ENCODE data around the gene SENP2.
"Not testable (repeated sequence)": the region's sequence is repeated elsewhere in the genome, so short reads cannot be mapped to it uniquely, and the experiment has no call there.

Gene SENP2

DNA sequence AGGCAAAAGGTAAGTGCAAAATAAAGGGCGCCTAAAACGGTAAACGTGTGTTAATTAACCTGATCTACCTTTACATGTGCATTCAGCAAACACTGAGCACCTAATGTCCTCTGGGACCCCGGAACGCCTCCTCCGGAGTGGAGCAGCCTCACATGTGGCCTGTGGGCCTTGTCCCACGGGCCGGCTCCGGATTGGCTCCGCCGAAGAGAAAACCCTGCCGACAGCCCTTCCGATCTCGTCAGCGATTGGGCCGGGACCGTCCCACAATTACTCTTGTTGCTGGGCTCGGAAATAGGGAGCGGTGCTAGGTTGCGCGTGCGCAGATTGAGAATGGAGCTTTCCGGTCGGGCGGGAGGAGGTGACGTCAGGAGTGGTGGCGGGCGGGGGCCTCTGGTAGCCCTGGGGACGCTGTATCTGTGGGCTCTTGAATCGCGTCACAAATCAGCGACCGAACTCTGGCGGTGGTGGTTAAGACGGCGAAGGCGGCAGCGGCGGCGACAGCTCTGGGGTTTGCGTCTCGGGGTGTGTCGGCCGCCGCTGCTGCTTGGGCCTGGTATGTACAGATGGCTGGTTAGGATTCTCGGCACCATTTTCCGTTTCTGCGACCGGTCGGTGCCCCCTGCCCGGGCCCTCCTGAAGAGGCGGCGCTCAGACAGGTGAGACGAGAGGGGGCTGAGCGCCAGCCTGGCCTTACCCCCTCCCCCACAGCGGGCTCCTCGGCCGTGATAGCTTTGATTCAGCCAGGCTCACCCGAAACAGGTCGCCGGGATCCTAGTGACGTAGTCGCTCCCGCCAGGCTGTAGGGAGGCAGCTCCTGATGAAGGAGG, at the start of gene SENP2:
Gene SENP2, plus strand, starts transcription at position 437 of the 827 bp plus-strand sequence. Its CDS starts 119 bp downstream, at position 556.
- DNase-seq (ENCODE audit: low read depth) = peak; percentile 96

- DNase-seq (ENCODE audit: low read depth) = no peak
These were observed 48.6 kb upstream of the SENP2 start for GRCh38 chr3:185537369-185537970.

- DNase-seq (ENCODE audit: low read depth) = no peak
These were observed 46.2 kb upstream of the SENP2 start for GRCh38 chr3:185539934-185540333.

DNA sequence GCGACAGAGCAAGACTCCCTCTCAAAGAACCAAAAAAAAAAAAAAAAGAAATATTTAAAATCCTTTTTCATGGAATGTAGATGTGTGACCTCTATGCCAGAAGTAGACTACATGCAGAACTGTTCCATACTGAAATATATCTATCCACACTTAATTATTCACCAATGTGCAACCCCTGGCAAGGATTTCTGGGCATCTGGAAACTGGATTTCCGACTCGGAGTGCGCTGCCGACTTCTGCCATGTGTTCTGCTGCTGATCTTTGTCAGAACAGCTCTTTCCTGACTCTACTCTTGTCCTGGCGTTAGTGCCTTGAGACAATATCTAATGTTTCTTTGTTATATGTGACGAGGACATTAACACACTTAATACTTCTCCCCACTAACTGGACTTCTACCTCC, 45.4 kb upstream of the SENP2 start:
- no peak for DNase-seq (ENCODE audit: low read depth)

- DNase-seq (ENCODE audit: low read depth) = peak; percentile 96
These were observed 37.0 kb upstream of the SENP2 start for GRCh38 chr3:185549122-185549521.

- DNase-seq (ENCODE audit: low read depth) = no peak
These were observed 36.4 kb upstream of the SENP2 start for GRCh38 chr3:185549651-185550111.

- DNase-seq (ENCODE audit: low read depth) = no peak
These were observed 33.7 kb upstream of the SENP2 start, which contains the start of gene LIPH for GRCh38 chr3:185552358-185552877. LIPH (minus strand) TSS chr3:185552588; CDS start chr3:185552471, 117 bp downstream.

DNA sequence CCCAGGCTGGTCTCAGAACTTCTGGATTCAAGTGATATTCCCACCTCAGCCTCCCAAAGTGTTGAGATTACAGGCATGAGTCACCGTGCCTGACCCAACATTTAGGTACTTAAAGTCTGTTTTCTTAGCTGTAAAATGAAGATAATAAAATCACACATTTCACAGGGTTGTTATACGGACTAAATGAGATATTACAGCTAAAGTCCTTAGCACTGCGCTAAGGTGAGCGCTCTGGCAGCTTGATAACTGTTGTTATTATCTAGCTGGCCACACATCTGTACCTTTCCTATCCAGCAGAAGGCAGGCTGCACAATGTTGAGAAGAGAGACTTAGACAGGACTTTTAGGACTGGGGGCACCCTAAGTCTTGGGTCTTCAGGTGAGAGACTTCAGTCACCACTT, 31.0 kb upstream of the SENP2 start:
- DNase-seq (ENCODE audit: low read depth) = no peak

DNA sequence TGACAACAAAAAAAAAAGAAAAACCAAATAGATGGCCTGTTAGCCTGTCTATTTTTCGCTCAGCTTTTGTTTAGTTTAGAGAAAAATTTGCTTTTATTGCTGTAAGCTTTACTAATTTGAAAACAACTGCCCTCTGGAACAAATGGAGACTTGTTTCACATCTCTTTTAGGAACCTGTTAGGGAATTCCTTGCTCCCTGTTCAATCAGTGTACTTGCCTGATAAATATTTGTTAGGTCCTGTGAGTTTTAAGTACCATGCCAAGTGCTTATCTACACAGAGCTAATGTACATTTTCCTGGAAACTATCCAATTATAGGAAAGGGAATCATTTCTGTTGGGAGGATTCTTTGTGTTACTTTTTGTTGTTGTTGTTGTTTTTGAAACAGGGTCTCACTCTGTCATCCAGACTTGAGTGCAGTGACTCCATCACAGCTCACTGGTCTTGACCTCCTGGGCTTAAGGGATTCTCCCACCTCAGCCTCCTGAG, 30.2 kb upstream of the SENP2 start:
- DNase-seq (ENCODE audit: low read depth) = no peak

DNA sequence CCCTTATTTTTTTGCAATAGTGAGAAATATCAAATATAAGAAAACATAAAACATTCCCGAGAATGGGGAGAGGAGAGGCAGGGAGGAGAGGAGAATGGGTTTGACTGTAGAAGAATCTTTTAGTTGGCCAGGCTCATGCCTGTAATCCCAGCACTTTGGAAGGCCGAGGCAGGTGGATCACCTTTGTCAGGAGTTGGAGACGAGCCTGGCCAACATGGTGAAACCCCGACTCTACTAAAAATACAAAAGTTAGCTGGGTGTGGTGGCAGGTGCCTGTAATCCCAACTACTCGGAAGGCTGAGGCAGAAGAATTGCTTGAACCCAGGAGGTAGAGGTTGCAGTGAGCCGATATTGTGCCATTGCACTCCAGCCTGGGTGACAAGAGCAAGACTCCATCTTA, 29.5 kb upstream of the SENP2 start:
- DNase-seq (ENCODE audit: low read depth) = not testable (repeated sequence)

DNA sequence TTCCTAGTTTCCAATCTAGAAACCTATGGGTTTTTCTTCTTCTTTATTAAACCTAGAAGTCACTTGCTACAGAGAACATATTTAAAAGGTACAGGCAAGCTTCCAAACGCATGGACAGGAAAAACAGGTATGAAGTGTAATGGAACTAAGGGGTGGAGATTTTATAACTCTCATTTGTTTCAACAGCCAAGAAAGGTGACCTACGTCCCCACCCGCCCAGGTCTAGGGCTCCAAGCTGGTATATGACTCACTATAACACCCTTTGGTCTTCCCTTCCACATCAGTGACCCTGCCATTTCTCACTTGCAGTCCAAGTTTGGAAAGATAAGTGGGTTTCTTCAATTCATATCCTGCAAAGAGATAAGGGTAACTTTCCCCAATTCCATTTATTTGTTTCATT, 27.7 kb upstream of the SENP2 start:
- no peak for DNase-seq (ENCODE audit: low read depth)

GRCh38 chr3:185559706-185560090, 26.4 kb upstream of the SENP2 start:
- DNase-seq (ENCODE audit: low read depth) = no peak

DNA sequence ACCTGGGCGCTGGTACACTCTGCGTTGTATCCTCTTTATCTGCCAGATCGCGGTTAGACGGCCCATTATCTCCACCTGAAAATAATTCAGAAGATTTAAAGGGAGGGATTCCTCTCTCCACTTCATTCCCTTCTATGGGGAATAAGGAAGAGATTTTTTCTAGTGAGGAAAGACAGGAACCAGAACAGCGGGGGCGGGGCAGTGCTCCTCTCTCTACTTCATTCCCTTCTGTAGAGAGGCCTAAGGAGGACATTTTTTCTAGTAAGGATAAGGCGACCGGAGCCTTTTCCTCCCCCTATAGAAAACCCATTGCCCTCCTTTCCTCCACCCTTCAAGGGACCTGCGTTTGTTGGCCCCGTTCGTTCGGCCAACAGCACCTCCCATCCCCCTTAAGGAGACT, 25.4 kb upstream of the SENP2 start:
- no peak for DNase-seq (ENCODE audit: low read depth)

- DNase-seq (ENCODE audit: low read depth) = no peak
These were observed 24.6 kb upstream of the SENP2 start for GRCh38 chr3:185561374-185561943.

DNA sequence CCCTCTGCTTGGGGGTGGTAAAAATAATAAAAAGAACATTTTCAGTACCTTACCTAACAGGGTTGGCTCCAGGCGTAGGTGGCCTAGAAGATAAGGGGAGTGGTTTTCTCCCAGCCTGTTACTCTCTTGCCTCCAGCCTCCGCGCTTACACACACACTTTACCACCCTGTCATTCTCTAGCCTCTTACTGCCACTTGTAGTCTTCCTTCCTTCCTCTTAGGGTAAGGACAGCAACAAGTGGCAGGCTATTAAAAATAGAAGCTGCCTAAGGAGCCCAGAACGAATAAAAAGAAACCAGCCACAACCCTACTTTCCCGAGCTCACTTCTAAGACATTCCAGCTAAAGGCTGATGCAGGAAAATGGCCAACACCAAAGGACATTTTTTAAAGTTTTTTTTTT, 24.1 kb upstream of the SENP2 start:
- no peak for DNase-seq (ENCODE audit: low read depth)

DNA sequence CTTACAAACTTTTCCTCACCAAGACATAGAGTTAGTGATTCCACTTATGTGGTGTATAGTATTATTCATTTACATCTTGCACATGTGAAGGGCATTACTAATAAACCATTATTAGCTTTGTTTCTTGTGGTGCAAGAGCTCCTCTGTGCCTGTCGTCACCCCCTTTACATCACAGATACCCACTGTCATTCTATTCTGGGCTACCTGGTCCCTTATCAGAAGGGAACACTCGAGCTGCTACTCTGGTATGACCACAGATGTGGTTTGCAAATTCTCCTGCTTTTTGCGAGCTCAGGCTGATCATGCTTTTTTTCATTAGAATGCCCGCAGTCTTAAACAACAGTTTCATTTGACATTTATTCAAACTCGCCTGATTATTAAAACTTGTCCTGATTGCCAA, 13.9 kb upstream of the SENP2 start:
- DNase-seq (ENCODE audit: low read depth) = no peak

DNA sequence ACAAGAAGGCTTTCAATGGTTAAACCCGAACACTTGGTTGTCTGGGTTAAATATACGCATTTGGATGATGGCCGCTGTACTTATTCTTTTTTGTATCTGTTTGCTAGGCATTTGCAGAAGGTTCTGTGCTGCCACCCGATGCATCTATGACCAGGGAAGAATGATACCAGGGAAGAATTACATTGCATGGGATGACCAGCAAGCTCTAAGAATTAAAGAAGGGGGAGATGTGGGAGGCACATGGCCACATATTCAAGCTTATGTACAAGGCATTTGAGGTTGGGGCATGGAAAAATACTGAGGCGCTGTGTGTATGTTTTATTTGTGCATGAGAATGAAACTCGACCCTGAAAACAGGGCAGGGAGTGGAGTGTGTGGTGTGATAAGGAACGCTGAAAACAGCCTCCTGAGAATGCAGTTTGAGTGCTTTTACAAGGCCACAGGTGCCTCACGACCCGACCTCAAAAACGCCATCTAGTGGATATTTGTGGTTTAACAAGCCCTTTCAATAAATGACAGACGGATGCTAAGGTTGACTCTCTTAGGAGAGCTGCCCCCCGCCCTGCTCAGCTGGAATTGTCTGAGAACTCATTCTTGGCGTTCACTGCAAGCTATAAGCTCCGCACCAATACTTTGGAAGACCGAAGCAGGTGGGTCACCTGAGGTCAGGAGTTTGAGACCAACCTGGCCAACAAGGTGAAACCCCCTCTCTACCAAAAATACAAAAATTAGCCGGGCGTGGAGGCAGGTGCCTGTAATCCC, 10.8 kb upstream of the SENP2 start:
- not testable (repeated sequence) for DNase-seq (ENCODE audit: low read depth)

- DNase-seq (ENCODE audit: low read depth) = no peak
These were observed 3.9 kb upstream of the SENP2 start for GRCh38 chr3:185582236-185582635.

- DNase-seq (ENCODE audit: low read depth) = no peak
These were observed 3.2 kb upstream of the SENP2 start for GRCh38 chr3:185582871-185583270.

GRCh38 chr3:185583925-185584324, 2.2 kb upstream of the SENP2 start:
- no peak for DNase-seq (ENCODE audit: low read depth)

DNA sequence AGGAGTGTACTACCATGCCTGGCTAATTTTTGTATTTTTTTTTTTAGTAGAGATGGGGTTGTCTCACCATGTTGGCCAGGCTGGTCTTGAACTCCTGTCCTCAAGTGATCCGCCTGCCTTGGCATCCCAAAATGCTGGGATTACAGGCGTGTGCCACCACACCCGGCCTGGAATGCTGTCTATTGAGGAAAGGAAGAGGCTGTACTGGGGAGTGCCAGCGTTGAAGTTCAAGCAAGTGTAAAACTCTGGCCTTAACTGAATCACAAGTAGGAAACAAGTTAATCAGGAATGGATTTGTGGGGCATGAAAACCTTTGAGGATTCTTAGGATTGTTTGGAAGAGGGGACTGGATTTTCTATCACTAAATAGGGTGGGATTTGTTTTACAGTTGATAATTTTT, 1.4 kb upstream of the SENP2 start:
- no peak for DNase-seq (ENCODE audit: low read depth)

DNA sequence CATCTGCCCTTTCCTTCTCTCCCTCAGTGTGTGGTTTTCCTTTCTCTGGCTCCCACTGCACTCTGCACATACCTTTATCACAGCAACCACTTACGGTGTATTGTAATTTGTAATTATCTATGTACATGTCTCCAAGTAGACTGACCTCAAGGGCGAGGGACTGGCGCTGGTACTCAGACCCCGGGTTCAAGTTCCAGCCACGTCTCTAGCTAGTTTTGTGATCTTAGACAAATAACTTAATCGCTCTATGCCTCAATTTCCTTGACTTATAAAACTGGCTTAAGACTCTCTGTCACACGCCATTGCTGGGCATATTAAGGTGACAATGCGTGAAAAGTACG, 607 bp upstream of the SENP2 start:
- no peak for DNase-seq (ENCODE audit: low read depth)
